Gastroesophageal sphincter (tissue), 4 donors: ENCODE measurements around the gene RDH8. TPM values are rescaled to one million over a fixed set of nuclear protein-coding genes. Genes with fewer than 3 reads are reported as not detected.
A peak's percentile ranks its signal among the peaks of the same experiment; 100 is the strongest.

Experiments
- ATAC-seq: fragments of 150-250 bp; one replicate; pipeline ENCODE4 v1.9.1; 2016; ENCODE audit warnings: mild to moderate bottlenecking, moderate library complexity
- H3K27ac ChIP-seq, 4 donors: fragments of 200-600 bp; sonication (generic) in 3 of 4; 1 replicate in 3 of 4; 2 replicates in 1 of 4; pipeline ENCODE4 v1.5.1; 2016 to 2019
- H3K27me3 ChIP-seq: fragments of 200-600 bp; sonication (generic); one replicate; pipeline ENCODE4 v1.5.1; 2019
- H3K36me3 ChIP-seq, 2 donors: fragments of 200-600 bp; sonication (generic); one replicate each; pipeline ENCODE4 v1.5.1; 2019; ENCODE audit warnings: control low read depth in 1 of 2
- H3K4me1 ChIP-seq, 3 donors: fragments of 200-600 bp; sonication (generic); 1 replicate in 2 of 3; 2 replicates in 1 of 3; pipeline ENCODE4 v1.5.1; 2016 to 2019; ENCODE audit warnings: control low read depth in 2 of 3
- H3K4me3 ChIP-seq, 2 donors: fragments of 200-600 bp; sonication (generic); one replicate each; pipeline ENCODE4 v1.5.1; 2019; ENCODE audit warnings: mild to moderate bottlenecking in 1 of 2, moderate library complexity in 1 of 2
- H3K9me3 ChIP-seq, 3 donors: fragments of 200-600 bp; sonication (generic); one replicate each; pipeline ENCODE4 v1.5.1; 2017 to 2019; ENCODE audit warnings: control low read depth in 2 of 3
- EP300 ChIP-seq: sonication (generic); formaldehyde crosslinking; IDR thresholded peaks from one replicate; pipeline ENCODE4 v1.6.1; 2017; ENCODE audit warnings: antibody characterized with exemption, mild to moderate bottlenecking
- POLR2A ChIP-seq, 2 donors: fragments of 450-650 bp; IDR thresholded peaks; one replicate each; pipeline ENCODE4 v1.6.1; 2017; ENCODE audit warnings: antibody characterized with exemption in 2 of 2, mild to moderate bottlenecking in 2 of 2, moderate library complexity in 1 of 2
- POLR2AphosphoS5 ChIP-seq: sonication (generic); formaldehyde crosslinking; IDR thresholded peaks from one replicate; pipeline ENCODE4 v1.6.1; 2017; ENCODE audit warnings: antibody characterized with exemption
- WGBS, 2 donors: methylation state at CpG; one replicate each; pipeline ENCODE4 v1.1.5; 2018; ENCODE audit warnings: low coverage in 1 of 2; 5-methylcytosine and 5-hydroxymethylcytosine counted together
- total RNA-seq, 4 donors: library from RNA; depleted of rRNA; stranded (reverse); fragments of >200 nt; gene quantifications; one replicate each; pipeline ENCODE4 v1.1.0, GENCODE V29; 2016
- TF ChIP-seq, protein P1 (sequence below), 4 experiments: fragments of 200-600 bp in 2 of 4; fragments of 450-650 bp in 2 of 4; sonication (generic) in 1 of 4; IDR thresholded peaks; one replicate each; pipeline ENCODE4 v1.5.1; 2017 to 2019; ENCODE audit warnings: antibody characterized with exemption in 4 of 4, mild to moderate bottlenecking in 2 of 4, moderate library complexity in 2 of 4

Gene RDH8
- total RNA-seq, 4 donors from 2014 or later, result not detected

DNA sequence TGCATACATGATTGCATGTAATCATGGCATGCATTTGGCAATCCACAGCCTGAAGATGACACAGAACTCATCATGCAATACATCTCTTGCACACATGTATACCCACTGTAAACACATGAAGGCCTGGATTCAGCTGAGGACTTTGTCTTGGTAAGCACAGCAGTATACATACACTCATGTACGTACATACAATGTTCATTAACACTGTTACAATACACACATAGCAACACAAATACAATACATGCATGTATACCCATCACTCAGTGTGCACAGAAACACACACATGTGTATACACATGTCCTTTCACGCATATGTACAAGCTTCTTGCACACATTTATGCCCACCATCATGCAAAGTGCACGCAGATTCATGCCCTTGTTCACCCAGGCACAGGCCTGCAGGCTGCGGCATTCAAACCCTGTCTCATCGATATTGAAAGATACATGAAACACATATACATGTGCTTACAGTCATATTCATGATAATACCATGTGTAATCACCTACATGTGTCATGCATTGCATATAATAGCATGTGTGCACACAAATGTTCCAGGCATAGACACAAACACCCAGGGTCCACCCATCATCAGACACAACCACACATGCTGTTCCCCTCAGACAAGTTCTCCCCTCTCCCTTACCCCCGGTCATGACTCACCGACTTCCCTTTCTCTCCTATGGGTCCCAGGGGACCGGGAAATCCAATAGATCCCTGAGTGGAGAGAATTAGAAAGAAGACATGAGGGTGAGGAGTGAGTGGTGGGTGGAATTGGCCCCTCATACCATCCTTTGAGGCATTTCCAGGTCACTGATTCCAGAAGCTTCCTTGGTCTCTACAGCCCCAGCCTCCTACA lies 31.6 kb upstream of the RDH8 start:
- Histone ChIP-seq H3K9me3 (no peaks in the 10 kb centered on the region), H3K27ac (no peak overlapping the region), H3K4me1 (peaks cover 2 to 9% (median 3%) of the 10 kb centered on the region in 3 donors), H3K27me3 (peaks cover 15% of the 10 kb centered on the region), H3K4me3 (no peak overlapping the region), H3K36me3 (peaks cover 0 to 52% of the 10 kb centered on the region in 2 donors)
- TF ChIP-seq, protein P1, sequence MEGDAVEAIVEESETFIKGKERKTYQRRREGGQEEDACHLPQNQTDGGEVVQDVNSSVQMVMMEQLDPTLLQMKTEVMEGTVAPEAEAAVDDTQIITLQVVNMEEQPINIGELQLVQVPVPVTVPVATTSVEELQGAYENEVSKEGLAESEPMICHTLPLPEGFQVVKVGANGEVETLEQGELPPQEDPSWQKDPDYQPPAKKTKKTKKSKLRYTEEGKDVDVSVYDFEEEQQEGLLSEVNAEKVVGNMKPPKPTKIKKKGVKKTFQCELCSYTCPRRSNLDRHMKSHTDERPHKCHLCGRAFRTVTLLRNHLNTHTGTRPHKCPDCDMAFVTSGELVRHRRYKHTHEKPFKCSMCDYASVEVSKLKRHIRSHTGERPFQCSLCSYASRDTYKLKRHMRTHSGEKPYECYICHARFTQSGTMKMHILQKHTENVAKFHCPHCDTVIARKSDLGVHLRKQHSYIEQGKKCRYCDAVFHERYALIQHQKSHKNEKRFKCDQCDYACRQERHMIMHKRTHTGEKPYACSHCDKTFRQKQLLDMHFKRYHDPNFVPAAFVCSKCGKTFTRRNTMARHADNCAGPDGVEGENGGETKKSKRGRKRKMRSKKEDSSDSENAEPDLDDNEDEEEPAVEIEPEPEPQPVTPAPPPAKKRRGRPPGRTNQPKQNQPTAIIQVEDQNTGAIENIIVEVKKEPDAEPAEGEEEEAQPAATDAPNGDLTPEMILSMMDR (IDR thresholded peaks at IDR 0.05), result no peak
- TF ChIP-seq POLR2A (IDR thresholded peaks at IDR 0.05) (no peak), EP300 (no peak), POLR2AphosphoS5 (no peak)
- ATAC-seq, result no peak
- 85 to 87% methylated on average over 5 of the region's 8 CpGs for WGBS, 2 donors

DNA sequence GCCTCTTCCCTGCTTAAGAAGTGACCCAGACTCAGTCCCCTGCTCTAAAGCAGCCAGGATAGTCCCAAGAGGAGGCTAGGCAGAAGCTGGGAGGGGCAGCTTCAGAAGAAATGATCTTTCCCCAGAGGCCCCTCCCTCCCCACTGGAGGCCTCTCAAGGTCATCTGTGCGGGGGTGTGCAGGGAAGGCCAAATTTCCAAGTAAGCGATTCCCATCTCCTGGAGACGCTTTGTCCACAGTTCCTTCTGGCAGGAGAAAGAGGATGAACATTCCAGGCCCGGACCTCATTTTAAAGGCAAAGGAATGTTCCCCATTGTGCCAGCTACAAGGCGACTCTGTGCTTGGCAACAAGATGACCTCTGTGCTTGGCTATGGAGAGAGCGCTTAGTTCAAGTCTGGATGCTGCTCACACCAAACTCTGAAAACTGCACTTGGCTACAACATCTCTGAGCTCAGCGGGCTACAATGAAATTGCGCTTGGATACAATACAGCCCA lies 26.4 kb upstream of the RDH8 start:
- WGBS, 2 donors, result 73% methylated on average over 3 of the region's 8 CpGs; no CpG with 5 or more reads in 1 of the 2 donors
- TF ChIP-seq EP300 (no peak), POLR2AphosphoS5 (no peak), POLR2A (IDR thresholded peaks at IDR 0.05) (no peak)
- TF ChIP-seq, protein P1 (IDR thresholded peaks at IDR 0.05), result no peak
- Histone ChIP-seq H3K4me1 (peaks cover 3 to 27% (median 4%) of the 10 kb centered on the region in 3 donors), H3K27ac (peak overlapping the region in 3 of 4 donors; percentile 28 to 72 (median 63)), H3K9me3 (no peaks in the 10 kb centered on the region), H3K4me3 (no peak overlapping the region), H3K27me3 (peaks cover 1% of the 10 kb centered on the region), H3K36me3 (peaks cover 0 to 28% of the 10 kb centered on the region in 2 donors)
- peak; percentile 89 for ATAC-seq

DNA sequence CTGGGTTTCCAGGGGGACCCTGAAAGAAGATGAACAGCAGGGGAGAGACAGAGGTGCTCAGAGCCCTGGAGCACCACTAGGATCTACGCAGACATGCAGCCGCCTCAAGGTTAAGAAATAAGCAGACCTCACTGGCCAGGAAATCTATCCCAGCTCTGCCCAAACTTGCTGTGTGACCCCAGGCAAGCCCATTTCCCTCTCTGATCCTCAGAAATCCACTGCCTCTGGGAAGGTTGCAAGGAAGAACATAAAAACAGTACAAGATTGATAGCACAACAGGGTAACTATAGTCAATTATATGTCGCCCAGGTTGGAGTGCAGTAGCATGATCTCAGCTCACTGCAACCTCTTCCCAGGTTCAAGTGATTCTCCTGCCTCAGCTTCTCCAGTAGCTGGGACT lies 23.8 kb upstream of the RDH8 start:
- Histone ChIP-seq H3K27me3 (peaks cover 25% of the 10 kb centered on the region), H3K27ac (no peak overlapping the region), H3K4me1 (peaks cover 3 to 27% (median 4%) of the 10 kb centered on the region in 3 donors), H3K36me3 (peaks cover 0 to 47% of the 10 kb centered on the region in 2 donors), H3K4me3 (no peak overlapping the region), H3K9me3 (no peaks in the 10 kb centered on the region)
- 100% methylated on average over 1 to 2 of the region's 3 CpGs for WGBS, 2 donors
- ATAC-seq, result no peak
- TF ChIP-seq EP300 (no peak), POLR2AphosphoS5 (no peak), POLR2A (IDR thresholded peaks at IDR 0.05) (no peak)
- TF ChIP-seq, protein P1 (IDR thresholded peaks at IDR 0.05), result no peak

DNA sequence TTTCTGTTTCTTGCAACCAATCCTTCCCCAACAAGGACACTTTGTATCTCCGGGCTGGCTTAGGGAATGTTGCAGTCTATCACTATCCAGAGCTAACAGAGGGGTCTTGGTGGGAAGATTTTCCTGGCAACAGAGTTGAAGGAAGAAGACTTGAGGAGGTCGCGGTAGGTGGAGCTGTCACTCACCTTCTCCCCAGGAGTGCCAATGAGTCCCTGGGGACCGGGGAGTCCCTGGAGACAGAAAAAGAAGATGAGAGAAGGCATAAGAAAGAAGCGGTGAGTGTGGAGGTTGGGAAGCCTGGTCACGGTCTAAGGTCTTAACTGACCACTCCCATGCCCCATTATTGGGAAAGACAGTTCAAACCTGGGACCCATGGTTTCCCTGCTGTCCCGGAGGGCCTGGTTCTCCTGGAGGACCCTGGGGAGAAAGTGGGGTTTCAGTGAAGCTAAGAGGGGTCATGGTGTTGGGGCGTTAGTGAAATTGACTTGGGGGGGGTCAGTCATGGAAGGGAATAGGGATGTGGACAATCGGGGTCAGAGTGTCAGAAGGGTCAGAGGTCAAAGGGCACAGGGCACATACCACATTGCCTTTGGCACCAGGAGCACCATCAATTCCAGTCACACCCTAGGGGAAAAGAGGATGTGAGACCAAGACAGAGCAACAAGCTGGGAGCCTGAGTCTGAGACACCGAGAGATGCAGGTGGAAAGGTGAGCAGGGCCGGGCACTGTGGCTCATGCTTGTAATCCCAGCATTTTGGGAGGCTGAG lies 21.7 kb upstream of the RDH8 start:
- peaks cover 0 to 67% of the 10 kb centered on the region in 2 donors for H3K36me3 ChIP-seq
- ATAC-seq, result no peak
- peaks cover 38% of the 10 kb centered on the region for H3K27me3 ChIP-seq
- no peaks in the 10 kb centered on the region for H3K9me3 ChIP-seq
- TF ChIP-seq, protein P1 (IDR thresholded peaks at IDR 0.05), result no peak
- TF ChIP-seq POLR2A (IDR thresholded peaks at IDR 0.05) (no peak), POLR2AphosphoS5 (no peak), EP300 (no peak)
- no peak overlapping the region for H3K4me3 ChIP-seq
- H3K4me1 ChIP-seq, result peaks cover 0 to 18% (median 2%) of the 10 kb centered on the region in 3 donors
- WGBS, 2 donors, result 60 to 80% methylated on average over 1 to 9 of the region's 11 CpGs
- no peak overlapping the region for H3K27ac ChIP-seq
